ENCODE data around the gene CACTIN.

Gene CACTIN

DNA sequence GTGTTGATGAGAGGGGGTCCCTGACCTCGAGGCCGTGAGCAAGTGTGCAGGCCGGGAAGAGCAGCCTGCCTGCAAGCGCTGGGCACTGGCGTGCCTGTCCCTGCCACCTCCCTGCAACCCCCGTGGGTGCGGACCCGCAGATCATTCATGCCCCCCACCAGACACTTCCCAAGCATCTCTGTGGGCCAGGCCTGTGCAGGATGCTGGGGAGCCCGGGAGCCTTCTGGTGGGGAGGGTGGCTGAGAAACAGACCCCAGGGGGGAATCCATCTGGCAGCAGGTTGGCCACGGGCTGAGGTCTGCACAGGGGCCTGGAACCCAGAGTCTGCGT is 18.4 kb upstream of the CACTIN start:
- H3K9me3 ChIP-seq (ENCODE audit: severe bottlenecking), result no peaks in the 10 kb centered on the region
- no peak overlapping the region for H3K27ac ChIP-seq
- H3K36me3 ChIP-seq, result peaks cover 76% of the 10 kb centered on the region
- no peaks in the 10 kb centered on the region for H3K27me3 ChIP-seq (ENCODE audit: insufficient read depth, low read depth, severe bottlenecking)
- no peak overlapping the region for H3K4me3 ChIP-seq (ENCODE audit: low read depth, low read length)
- no peak for TF ChIP-seq CTCF (IDR thresholded peaks at IDR 0.05; ENCODE audit: low read depth, low read length)
- no peak for DNase-seq

DNA sequence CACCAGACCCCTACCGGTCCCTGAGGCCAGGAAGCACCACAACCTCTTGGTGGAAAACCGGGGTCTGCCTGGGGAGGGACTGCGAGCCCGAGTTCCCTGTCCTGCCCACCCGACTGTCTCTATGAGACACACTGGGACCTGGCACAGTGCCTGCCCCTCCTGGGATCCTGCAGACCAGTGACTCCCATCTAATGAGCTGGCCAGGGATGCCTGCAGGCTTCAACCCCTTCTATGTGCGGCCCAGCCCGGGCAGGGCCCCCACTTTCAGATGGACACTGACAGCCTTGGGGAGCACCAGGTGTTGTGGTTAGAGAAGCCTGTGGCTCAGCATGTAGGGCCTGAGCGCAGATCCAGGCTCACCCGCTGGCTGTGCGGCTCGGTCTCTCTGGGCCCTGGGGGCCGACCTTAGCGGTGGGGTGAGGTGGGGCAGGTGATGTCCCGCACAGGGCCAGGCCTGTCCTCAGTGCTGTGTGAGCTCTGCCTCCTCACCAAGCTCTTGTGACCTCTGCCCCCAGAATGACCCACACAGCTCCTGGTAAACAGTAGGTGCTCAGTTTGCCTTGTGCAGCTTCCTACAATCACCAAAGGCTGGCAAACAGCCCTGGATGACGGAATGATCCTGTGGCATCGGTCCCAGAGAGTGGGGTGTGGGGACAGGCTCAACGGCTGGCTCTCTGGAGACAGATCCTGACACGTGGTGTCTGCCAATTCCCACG is 17.9 kb upstream of the CACTIN start:
- no peak overlapping the region for H3K27ac ChIP-seq
- DNase-seq, result no peak
- no peaks in the 10 kb centered on the region for H3K9me3 ChIP-seq (ENCODE audit: severe bottlenecking)
- TF ChIP-seq CTCF (IDR thresholded peaks at IDR 0.05; ENCODE audit: low read depth, low read length), result no peak
- no peak overlapping the region for H3K4me3 ChIP-seq (ENCODE audit: low read depth, low read length)
- no peaks in the 10 kb centered on the region for H3K27me3 ChIP-seq (ENCODE audit: insufficient read depth, low read depth, severe bottlenecking)
- H3K36me3 ChIP-seq, result peaks cover 80% of the 10 kb centered on the region

DNA sequence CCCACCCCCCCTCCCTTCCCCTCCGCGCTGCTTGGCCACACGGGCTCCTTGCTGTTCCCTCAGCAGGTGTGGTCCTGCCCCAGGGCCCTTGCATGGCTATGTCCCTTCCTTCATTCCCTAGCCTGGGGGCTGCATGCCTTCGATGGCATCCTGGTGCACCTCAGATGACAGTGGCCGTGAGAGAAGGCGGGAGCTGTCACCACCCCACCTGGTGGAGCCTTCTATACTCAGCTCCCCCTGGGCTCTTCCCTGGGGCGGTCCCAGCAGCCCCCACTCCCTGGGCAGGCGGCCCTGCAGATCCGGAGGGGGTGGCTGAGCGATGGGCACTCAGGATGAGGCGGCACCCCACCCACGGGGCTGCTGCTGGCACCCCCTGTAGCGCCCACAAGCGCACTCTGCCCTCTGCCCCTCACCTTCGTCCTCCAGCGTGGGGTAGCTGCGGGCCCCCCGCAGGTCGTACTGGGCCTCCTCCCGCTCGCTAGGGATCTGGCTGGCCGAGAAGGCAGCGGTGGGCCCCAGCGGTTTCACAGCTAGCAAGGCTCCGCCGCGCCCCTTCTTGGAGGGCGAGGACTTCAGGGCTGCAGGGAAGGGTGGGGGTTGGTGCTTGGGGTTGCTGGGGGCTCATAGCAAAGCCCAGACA is 17.2 kb upstream of the CACTIN start:
- Histone ChIP-seq H3K27me3 (ENCODE audit: insufficient read depth, low read depth, severe bottlenecking) (no peaks in the 10 kb centered on the region), H3K27ac (no peak overlapping the region), H3K9me3 (ENCODE audit: severe bottlenecking) (no peaks in the 10 kb centered on the region), H3K4me3 (ENCODE audit: low read depth, low read length) (no peak overlapping the region), H3K36me3 (peaks cover 87% of the 10 kb centered on the region)
- DNase-seq, result no peak
- no peak for TF ChIP-seq CTCF (IDR thresholded peaks at IDR 0.05; ENCODE audit: low read depth, low read length)

GRCh38 chr19:3642987-3643673 is 16.5 kb upstream of the CACTIN start:
- no peak overlapping the region for H3K4me3 ChIP-seq (ENCODE audit: low read depth, low read length)
- H3K9me3 ChIP-seq (ENCODE audit: severe bottlenecking), result no peaks in the 10 kb centered on the region
- no peaks in the 10 kb centered on the region for H3K27me3 ChIP-seq (ENCODE audit: insufficient read depth, low read depth, severe bottlenecking)
- no peak overlapping the region for H3K27ac ChIP-seq
- no peak for TF ChIP-seq CTCF (IDR thresholded peaks at IDR 0.05; ENCODE audit: low read depth, low read length)
- DNase-seq, result peak; percentile 58
- H3K36me3 ChIP-seq, result peaks cover 88% of the 10 kb centered on the region

GRCh38 chr19:3642296-3642695 is 15.7 kb upstream of the CACTIN start:
- TF ChIP-seq CTCF (IDR thresholded peaks at IDR 0.05; ENCODE audit: low read depth, low read length), result no peak
- Histone ChIP-seq H3K27ac (no peak overlapping the region), H3K4me3 (ENCODE audit: low read depth, low read length) (no peak overlapping the region), H3K36me3 (peaks cover 84% of the 10 kb centered on the region), H3K27me3 (ENCODE audit: insufficient read depth, low read depth, severe bottlenecking) (no peaks in the 10 kb centered on the region), H3K9me3 (ENCODE audit: severe bottlenecking) (no peaks in the 10 kb centered on the region)
- DNase-seq, result no peak
